Uterus (tissue), 2 donors: ENCODE measurements around the gene PTGES.

Source experiments
- CTCF ChIP-seq, 4 experiments: fragments of 200-600 bp in 2 of 4; fragments of 450-650 bp in 2 of 4; sonication (generic) in 2 of 4; IDR thresholded peaks; one replicate each; pipeline ENCODE4 v1.5.1; 2016 to 2019; ENCODE audit warnings: antibody characterized with exemption in 4 of 4, mild to moderate bottlenecking in 2 of 4, moderate library complexity in 1 of 4
- POLR2A ChIP-seq, 2 donors: fragments of 450-650 bp; IDR thresholded peaks; one replicate each; pipeline ENCODE4 v1.6.1; 2016; ENCODE audit warnings: antibody characterized with exemption in 2 of 2, mild to moderate bottlenecking in 1 of 2, moderate library complexity in 1 of 2

GRCh38 chr9:129732100-129732499 is 20.7 kb downstream of the PTGES start:
- TF ChIP-seq CTCF (IDR thresholded peaks at IDR 0.05) (no peak), POLR2A (IDR thresholded peaks at IDR 0.05) (no peak)
